Vagina (tissue), 2 donors: Measurements from ENCODE around the gene ATP8A1. TPM values are rescaled to one million over a fixed set of nuclear protein-coding genes. Genes with fewer than 3 reads are reported as not detected.
A peak's percentile ranks its signal among the peaks of the same experiment; 100 is the strongest.

Experiments used
- DNase-seq, 2 donors: peaks; one replicate each; pipeline ENCODE4 v3.0.0-alpha.2; 2017; ENCODE audit errors: extremely low spot score in 2 of 2
- H3K27ac ChIP-seq: fragments of 200-600 bp; sonication (generic); one replicate; pipeline ENCODE4 v1.5.1; 2019
- H3K27me3 ChIP-seq: fragments of 200-600 bp; sonication (generic); one replicate; pipeline ENCODE4 v1.5.1; 2019
- H3K36me3 ChIP-seq, 2 donors: fragments of 200-600 bp; sonication (generic); one replicate each; pipeline ENCODE4 v1.5.1; 2017 to 2019
- H3K4me1 ChIP-seq: fragments of 200-600 bp; sonication (generic); one replicate; pipeline ENCODE4 v1.5.1; 2019
- H3K4me3 ChIP-seq, 2 donors: fragments of 200-600 bp; sonication (generic); 1 replicate in 1 of 2; 2 replicates in 1 of 2; pipeline ENCODE4 v1.5.1; 2016 to 2019
- H3K9me3 ChIP-seq: fragments of 200-600 bp; sonication (generic); one replicate; pipeline ENCODE4 v1.5.1; 2019
- CTCF ChIP-seq, 3 experiments: fragments of 450-650 bp in 2 of 3; fragments of 200-600 bp in 1 of 3; sonication (generic) in 1 of 3; IDR thresholded peaks; one replicate each; pipeline ENCODE4 v1.5.1; 2017 to 2019; ENCODE audit warnings: antibody characterized with exemption in 3 of 3, mild to moderate bottlenecking in 2 of 3, moderate library complexity in 2 of 3
- POLR2A ChIP-seq, 2 donors: fragments of 450-650 bp; IDR thresholded peaks; one replicate each; pipeline ENCODE4 v1.6.1; 2017; ENCODE audit warnings: antibody characterized with exemption in 2 of 2, mild to moderate bottlenecking in 2 of 2, moderate library complexity in 2 of 2
- POLR2AphosphoS5 ChIP-seq, 2 donors: sonication (generic); formaldehyde crosslinking; IDR thresholded peaks; one replicate each; pipeline ENCODE4 v1.9.0; 2017; ENCODE audit warnings: antibody characterized with exemption in 2 of 2, mild to moderate bottlenecking in 2 of 2, low read depth in 1 of 2; ENCODE audit not compliant: insufficient read depth in 1 of 2
- intact Hi-C: fragments of 100-400 bp; cut with DNase I; formaldehyde crosslinking; loops from one replicate; pipeline ENCODE4 v1.15.1; 2023
- total RNA-seq: library from RNA; depleted of rRNA; stranded (reverse); fragments of >200 nt; gene quantifications from one replicate; pipeline ENCODE4 v1.2.3, GENCODE V29; 2016

The ATP8A1 gene
- total RNA-seq, 1 donor from 2014 or later = 10.8 TPM

- H3K36me3 ChIP-seq = no peaks in the 10 kb centered on the region
- intact Hi-C loops = no loop called here
- no peaks in the 10 kb centered on the region for H3K9me3 ChIP-seq
- H3K4me3 ChIP-seq = peak overlapping the region in 1 of 2 donors; percentile 6
- no peaks in the 10 kb centered on the region for H3K27me3 ChIP-seq
- DNase-seq = no peak
- no peak for TF ChIP-seq POLR2AphosphoS5 (IDR thresholded peaks at IDR 0.05; ENCODE audit: insufficient read depth in 1 of 2, low read depth in 1 of 2)
- no peak for TF ChIP-seq CTCF (IDR thresholded peaks at IDR 0.05)
- no peak for TF ChIP-seq POLR2A (IDR thresholded peaks at IDR 0.05)
- H3K4me1 ChIP-seq = no peaks in the 10 kb centered on the region
- H3K27ac ChIP-seq = no peak overlapping the region
Measured at GRCh38 chr4:42359711-42360110, 297.2 kb downstream of the ATP8A1 start.

Other genes starting within 250 kb of the ATP8A1 start
- not detected for gene GRXCR1, start 235.6 kb upstream of the ATP8A1 start, total RNA-seq